K562 (cell line): ENCODE data around the gene MED19. TPM values are rescaled to one million over a fixed set of nuclear protein-coding genes. Genes with fewer than 3 reads are reported as not detected.

Source experiments
- JUN ChIP-seq, 2 experiments: sonication (generic) in 1 of 2; formaldehyde crosslinking in 1 of 2; IDR thresholded peaks; 2 replicates each; pipeline versions ENCODE4 v1.6.1 to v1.8.0; 2012 to 2022; ENCODE audit warnings: borderline replicate concordance in 2 of 2, mild to moderate bottlenecking in 2 of 2, improper control_type of control experiment in 1 of 2, low read depth in 1 of 2, low read length in 1 of 2, missing genetic modification reagents in 1 of 2
- MEIS2 ChIP-seq: fragments of 450-650 bp; IDR thresholded peaks from 2 replicates; pipeline ENCODE4 v1.6.1; 2014; ENCODE audit warnings: mild to moderate bottlenecking; ENCODE audit not compliant: partially characterized antibody
- MXI1 ChIP-seq: IDR thresholded peaks from 2 replicates; pipeline ENCODE4 v1.6.1; 2011; ENCODE audit warnings: low read depth, mild to moderate bottlenecking, improper control_type of control experiment, low read length
- MYBL2 ChIP-seq, 2 experiments: fragments of 450-650 bp in 1 of 2; sonication (generic) in 1 of 2; formaldehyde crosslinking in 1 of 2; IDR thresholded peaks; 2 replicates each; pipeline versions ENCODE4 v1.6.1 to v1.8.1; 2017 to 2022; ENCODE audit warnings: borderline replicate concordance in 1 of 2, inconsistent platforms in 1 of 2, low read depth in 1 of 2, mild to moderate bottlenecking in 1 of 2, missing genetic modification reagents in 1 of 2, moderate library complexity in 1 of 2
- PHF21A ChIP-seq: fragments of 450-650 bp; IDR thresholded peaks from 2 replicates; pipeline ENCODE4 v1.6.1; 2017; ENCODE audit warnings: low read depth, borderline replicate concordance
- PRPF4 ChIP-seq: fragments of 200-400 bp; formaldehyde crosslinking; IDR thresholded peaks from one replicate; pipeline ENCODE4 v1.6.1; 2017; ENCODE audit warnings: low read length, low read depth, mild to moderate bottlenecking; ENCODE audit not compliant: insufficient read depth, poor library complexity, severe bottlenecking
- RB1 ChIP-seq: fragments of 450-650 bp; IDR thresholded peaks from 2 replicates; pipeline ENCODE4 v1.6.1; 2017; ENCODE audit warnings: low read depth, mild to moderate bottlenecking
- SREBF2 ChIP-seq: sonication (generic); formaldehyde crosslinking; IDR thresholded peaks from 2 replicates; pipeline ENCODE4 v1.4.0; 2020; ENCODE audit warnings: mild to moderate bottlenecking, missing genetic modification reagents
- SRSF1 ChIP-seq: fragments of 200-400 bp; formaldehyde crosslinking; IDR thresholded peaks from 2 replicates; pipeline ENCODE4 v1.6.1; 2017; ENCODE audit warnings: mild to moderate bottlenecking, low read depth, low read length, moderate library complexity
- TRIM24 ChIP-seq, 2 experiments: fragments of 450-650 bp; IDR thresholded peaks; 2 replicates each; pipeline ENCODE4 v1.6.1; 2016
- ZNF354B ChIP-seq: fragments of 250-450 bp; sonication (Bioruptor Pico); IDR thresholded peaks from 2 replicates; pipeline ENCODE4 v1.4.0; 2020
- ZNF436 ChIP-seq: fragments of 250-450, 450-650 bp; sonication (Bioruptor Pico); formaldehyde crosslinking; IDR thresholded peaks from 2 replicates; pipeline ENCODE4 v1.7.0; 2020; ENCODE audit warnings: mild to moderate bottlenecking
- ZNF766 ChIP-seq: fragments of 200-800 bp; sonication (Bioruptor generic); conservative IDR thresholded peaks from 2 replicates; pipeline ENCODE4 v1.6.1; 2016; ENCODE audit warnings: missing genetic modification characterization, missing compliant biosample characterization
- ZZZ3 ChIP-seq: fragments of 450-650 bp; IDR thresholded peaks from 2 replicates; pipeline ENCODE4 v1.6.1; 2016; ENCODE audit warnings: antibody characterized with exemption, mild to moderate bottlenecking, moderate library complexity
- polyA plus RNA-seq, 8 experiments: library from polyadenylated mRNA; depleted of rRNA in 4 of 8; stranded (reverse) in 5 of 8; unstranded in 3 of 8; fragments of >200 nt; fragmentation: Nextera tagmentation in 2 of 8; fragmentation: Illumina TruSeq in 1 of 8; extraction: Ambion mirVana in 2 of 8; extraction: Trizol in 1 of 8; gene quantifications; 2 replicates each; pipeline versions ENCODE4 v1.2.1 to v1.2.3, GENCODE V29; 2011 to 2014; ENCODE audit warnings: inconsistent platforms in 1 of 8, missing spikeins in 1 of 8
- total RNA-seq, 7 experiments: library from RNA; depleted of rRNA in 6 of 7; stranded (reverse); fragments of >200 nt in 6 of 7; fragmentation: Illumina TruSeq in 2 of 7; extraction: Trizol in 2 of 7; gene quantifications; 2 replicates each; pipeline versions ENCODE4 v1.2.1 to v1.2.3, GENCODE V29; 2011 to 2021; ENCODE audit warnings: low replicate concordance in 1 of 7
- TF ChIP-seq, protein P1 (sequence below), 3 experiments: IDR thresholded peaks in 2 of 3; conservative IDR thresholded peaks in 1 of 3; 2 replicates each; pipeline ENCODE4 v1.5.1; 2011 to 2012; ENCODE audit warnings: low read length in 3 of 3, mild to moderate bottlenecking in 3 of 3, control low read depth in 2 of 3, improper control_type of control experiment in 1 of 3, inconsistent platforms in 1 of 3, low read depth in 1 of 3, mixed read lengths in 1 of 3, moderate library complexity in 1 of 3; ENCODE audit not compliant: insufficient read depth in 2 of 3
- TF ChIP-seq, protein P2 (sequence below): sonication (generic); formaldehyde crosslinking; IDR thresholded peaks from 2 replicates; pipeline ENCODE4 v1.8.0; 2022; ENCODE audit warnings: mild to moderate bottlenecking, missing genetic modification reagents
- TF ChIP-seq, protein P3 (sequence below): fragments of 250-450 bp; sonication (Bioruptor Pico); IDR thresholded peaks from 2 replicates; pipeline ENCODE4 v1.5.0; 2021; ENCODE audit warnings: mild to moderate bottlenecking, borderline replicate concordance
- TF ChIP-seq, protein P4 (sequence below): fragments of 450-650 bp; formaldehyde crosslinking; IDR thresholded peaks from 2 replicates; pipeline ENCODE4 v1.4.0; 2022; ENCODE audit warnings: missing genetic modification characterization

MED19 gene
- total and polyA plus RNA-seq, 9 of the 15 experiments (the other 6 are each of a cell fraction or from before 2014, with no cell fraction given) = 7.3 to 23.5 (median 15.0) TPM

DNA sequence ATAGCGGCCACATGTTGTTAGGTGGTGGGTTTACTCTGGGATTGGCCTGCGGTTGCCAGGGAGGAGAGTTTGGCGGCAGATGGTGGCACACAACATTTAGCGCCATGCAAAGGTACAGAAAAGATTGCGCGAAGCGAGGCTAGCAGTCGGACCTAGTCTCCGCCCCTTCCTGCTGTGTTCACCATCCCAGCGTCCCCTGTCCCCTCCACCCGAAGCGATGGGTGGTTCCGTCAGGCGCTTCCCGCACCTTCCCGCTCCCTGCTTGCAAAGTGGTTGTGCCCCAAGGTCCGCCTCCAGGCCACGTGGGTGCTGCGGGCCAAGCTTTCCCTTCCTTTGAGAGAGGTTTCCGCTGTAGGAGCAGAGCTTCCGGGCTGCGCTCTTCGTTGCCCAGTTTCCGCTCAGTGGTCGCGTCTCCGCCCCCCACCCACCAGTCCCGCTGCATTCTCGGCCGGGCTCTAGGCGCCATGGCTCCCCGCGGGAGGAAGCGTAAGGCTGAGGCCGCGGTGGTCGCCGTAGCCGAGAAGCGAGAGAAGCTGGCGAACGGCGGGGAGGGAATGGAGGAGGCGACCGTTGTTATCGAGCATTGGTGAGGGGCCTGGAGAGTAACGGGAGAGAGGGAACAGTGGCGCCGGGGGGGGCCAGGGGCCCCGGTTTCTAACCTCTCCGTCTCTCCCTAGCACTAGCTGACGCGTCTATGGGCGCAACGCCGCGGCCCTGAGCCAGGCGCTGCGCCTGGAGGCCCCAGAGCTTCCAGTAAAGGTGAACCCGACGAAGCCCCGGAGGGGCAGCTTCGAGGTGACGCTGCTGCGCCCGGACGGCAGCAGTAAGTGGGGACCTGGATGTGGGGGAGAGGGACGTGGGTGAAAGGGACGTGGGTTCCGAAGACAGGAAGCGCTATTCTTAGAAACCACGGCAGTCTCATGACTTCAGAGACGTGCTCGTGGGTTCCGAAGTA, 29.4 kb upstream of the MED19 start, which contains the start of gene SELENOH (continued):
- peak; percentile 77 for TF ChIP-seq PRPF4
- TF ChIP-seq, protein P1, sequence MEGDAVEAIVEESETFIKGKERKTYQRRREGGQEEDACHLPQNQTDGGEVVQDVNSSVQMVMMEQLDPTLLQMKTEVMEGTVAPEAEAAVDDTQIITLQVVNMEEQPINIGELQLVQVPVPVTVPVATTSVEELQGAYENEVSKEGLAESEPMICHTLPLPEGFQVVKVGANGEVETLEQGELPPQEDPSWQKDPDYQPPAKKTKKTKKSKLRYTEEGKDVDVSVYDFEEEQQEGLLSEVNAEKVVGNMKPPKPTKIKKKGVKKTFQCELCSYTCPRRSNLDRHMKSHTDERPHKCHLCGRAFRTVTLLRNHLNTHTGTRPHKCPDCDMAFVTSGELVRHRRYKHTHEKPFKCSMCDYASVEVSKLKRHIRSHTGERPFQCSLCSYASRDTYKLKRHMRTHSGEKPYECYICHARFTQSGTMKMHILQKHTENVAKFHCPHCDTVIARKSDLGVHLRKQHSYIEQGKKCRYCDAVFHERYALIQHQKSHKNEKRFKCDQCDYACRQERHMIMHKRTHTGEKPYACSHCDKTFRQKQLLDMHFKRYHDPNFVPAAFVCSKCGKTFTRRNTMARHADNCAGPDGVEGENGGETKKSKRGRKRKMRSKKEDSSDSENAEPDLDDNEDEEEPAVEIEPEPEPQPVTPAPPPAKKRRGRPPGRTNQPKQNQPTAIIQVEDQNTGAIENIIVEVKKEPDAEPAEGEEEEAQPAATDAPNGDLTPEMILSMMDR (IDR thresholded peaks at IDR 0.05 in 2 of 3, conservative IDR thresholded peaks at IDR 0.05 in 1 of 3; ENCODE audit: insufficient read depth in 2 of 3, low read depth in 1 of 3, low read length in 3 of 3) = no peak
- peak; percentile 64; the same call in 1 of the 2 replicates for TF ChIP-seq ZNF436 (CRISPR knock-in tag)
- TF ChIP-seq ZZZ3 = peak; percentile 58; the same call in 1 of the 2 replicates
- TF ChIP-seq ZNF766 = peak; percentile 83
- TF ChIP-seq MYBL2 (IDR thresholded peaks at IDR 0.05; ENCODE audit: low read depth) = no peak
- TF ChIP-seq MYBL2 (CRISPR knock-in tag; IDR thresholded peaks at IDR 0.05; ENCODE audit: borderline replicate concordance) = no peak
- TF ChIP-seq, protein P2, sequence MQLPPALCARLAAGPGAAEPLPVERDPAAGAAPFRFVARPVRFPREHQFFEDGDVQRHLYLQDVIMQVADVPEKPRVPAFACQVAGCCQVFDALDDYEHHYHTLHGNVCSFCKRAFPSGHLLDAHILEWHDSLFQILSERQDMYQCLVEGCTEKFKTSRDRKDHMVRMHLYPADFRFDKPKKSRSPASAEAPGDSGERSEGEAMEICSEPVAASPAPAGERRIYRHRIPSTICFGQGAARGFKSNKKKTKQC = no peak; the same call in 1 of the 2 replicates
- TF ChIP-seq, protein P3, sequence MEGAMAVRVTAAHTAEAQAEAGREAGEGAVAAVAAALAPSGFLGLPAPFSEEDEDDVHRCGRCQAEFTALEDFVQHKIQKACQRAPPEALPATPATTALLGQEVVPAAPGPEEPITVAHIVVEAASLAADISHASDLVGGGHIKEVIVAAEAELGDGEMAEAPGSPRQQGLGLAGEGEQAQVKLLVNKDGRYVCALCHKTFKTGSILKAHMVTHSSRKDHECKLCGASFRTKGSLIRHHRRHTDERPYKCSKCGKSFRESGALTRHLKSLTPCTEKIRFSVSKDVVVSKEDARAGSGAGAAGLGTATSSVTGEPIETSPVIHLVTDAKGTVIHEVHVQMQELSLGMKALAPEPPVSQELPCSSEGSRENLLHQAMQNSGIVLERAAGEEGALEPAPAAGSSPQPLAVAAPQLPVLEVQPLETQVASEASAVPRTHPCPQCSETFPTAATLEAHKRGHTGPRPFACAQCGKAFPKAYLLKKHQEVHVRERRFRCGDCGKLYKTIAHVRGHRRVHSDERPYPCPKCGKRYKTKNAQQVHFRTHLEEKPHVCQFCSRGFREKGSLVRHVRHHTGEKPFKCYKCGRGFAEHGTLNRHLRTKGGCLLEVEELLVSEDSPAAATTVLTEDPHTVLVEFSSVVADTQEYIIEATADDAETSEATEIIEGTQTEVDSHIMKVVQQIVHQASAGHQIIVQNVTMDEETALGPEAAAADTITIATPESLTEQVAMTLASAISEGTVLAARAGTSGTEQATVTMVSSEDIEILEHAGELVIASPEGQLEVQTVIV (CRISPR knock-in tag) = no peak
- TF ChIP-seq MXI1 = peak; percentile 97
- TF ChIP-seq TRIM24 (IDR thresholded peaks at IDR 0.05) = peak in 1 of 2 experiments; percentile 99; a peak in 3 of 4 replicates
- TF ChIP-seq SRSF1 = no peak
- no peak for TF ChIP-seq MEIS2
- TF ChIP-seq PHF21A = no peak
- TF ChIP-seq RB1 = peak; percentile 99
- TF ChIP-seq, protein P4, sequence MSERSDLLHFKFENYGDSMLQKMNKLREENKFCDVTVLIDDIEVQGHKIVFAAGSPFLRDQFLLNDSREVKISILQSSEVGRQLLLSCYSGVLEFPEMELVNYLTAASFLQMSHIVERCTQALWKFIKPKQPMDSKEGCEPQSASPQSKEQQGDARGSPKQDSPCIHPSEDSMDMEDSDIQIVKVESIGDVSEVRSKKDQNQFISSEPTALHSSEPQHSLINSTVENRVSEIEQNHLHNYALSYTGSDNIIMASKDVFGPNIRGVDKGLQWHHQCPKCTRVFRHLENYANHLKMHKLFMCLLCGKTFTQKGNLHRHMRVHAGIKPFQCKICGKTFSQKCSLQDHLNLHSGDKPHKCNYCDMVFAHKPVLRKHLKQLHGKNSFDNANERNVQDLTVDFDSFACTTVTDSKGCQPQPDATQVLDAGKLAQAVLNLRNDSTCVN (CRISPR knock-in tag) = no peak; the same call in 1 of the 2 replicates
- TF ChIP-seq ZNF354B (CRISPR knock-in tag) = no peak
- no peak for TF ChIP-seq SREBF2
- peak; percentile 77; the same call in 1 of the 2 replicates for TF ChIP-seq JUN (IDR thresholded peaks at IDR 0.05; ENCODE audit: borderline replicate concordance, low read depth, low read length)
- peak; percentile 55; the same call in 1 of the 2 replicates for TF ChIP-seq JUN (CRISPR knock-in tag; IDR thresholded peaks at IDR 0.05; ENCODE audit: borderline replicate concordance)
